Activated CD8-positive, alpha-beta memory T cell treated with anti-CD3 and anti-CD28 coated beads, Interleukin-2, amount 50 U/mL, for 1 hour (primary cell): ENCODE results near the gene ZNF22.
"Not testable (repeated sequence)": the region's sequence is repeated elsewhere in the genome, so short reads cannot be mapped to it uniquely, and the experiment has no call there.

ENCODE experiments used
- DNase-seq: peaks from one replicate; pipeline ENCODE4 v3.0.0-alpha.2; 2020; ENCODE audit errors: extremely low read depth

ZNF22 gene

GRCh38 chr10:44991571-44991970, 9.2 kb upstream of the ZNF22 start:
- no peak for DNase-seq

GRCh38 chr10:44992070-44992731, 8.5 kb upstream of the ZNF22 start:
- no peak for DNase-seq

- DNase-seq: no peak
Measured at GRCh38 chr10:44992732-44993225, 7.9 kb upstream of the ZNF22 start.

GRCh38 chr10:44993226-44993921, 7.3 kb upstream of the ZNF22 start:
- no peak for DNase-seq

GRCh38 chr10:44993922-44994751, 6.6 kb upstream of the ZNF22 start:
- DNase-seq: no peak

DNA sequence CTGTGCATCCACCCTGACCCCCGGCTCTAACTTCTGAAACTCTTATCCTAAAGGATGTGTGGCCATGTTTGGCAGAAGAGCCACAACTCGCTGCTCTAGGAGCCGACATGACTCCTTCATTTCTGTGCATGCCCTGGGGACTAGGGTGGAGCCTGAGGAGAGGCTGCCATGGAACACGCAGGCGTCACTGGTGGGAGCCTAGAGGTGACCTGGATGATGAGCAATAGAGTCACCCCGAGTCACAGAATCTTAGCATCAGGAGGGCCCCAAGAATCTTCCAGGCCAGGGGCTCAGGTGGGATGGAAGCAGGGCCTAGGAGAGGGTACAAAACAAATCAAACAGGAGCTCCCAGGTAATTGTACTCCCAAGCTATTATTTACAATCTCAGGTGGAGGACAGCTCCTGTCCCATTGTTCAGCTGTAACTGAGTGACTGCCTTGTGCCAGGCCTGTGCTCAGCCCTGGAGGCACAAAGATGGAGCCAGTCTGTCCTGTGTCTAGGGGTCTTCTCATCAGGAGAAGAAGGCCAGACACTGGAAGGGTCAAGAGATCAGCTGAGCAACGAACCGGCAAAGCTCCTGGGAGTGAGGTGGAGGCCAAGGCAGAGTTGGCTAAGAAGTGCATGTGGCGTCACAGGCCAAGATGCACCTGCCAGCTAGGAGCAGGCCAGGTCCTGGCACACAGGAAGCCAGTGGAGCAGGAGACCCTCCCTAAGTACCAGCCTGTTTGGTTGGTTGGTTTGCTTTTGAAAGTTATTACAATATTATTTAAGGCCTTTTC, 5.8 kb upstream of the ZNF22 start:
- no peak for DNase-seq

DNA sequence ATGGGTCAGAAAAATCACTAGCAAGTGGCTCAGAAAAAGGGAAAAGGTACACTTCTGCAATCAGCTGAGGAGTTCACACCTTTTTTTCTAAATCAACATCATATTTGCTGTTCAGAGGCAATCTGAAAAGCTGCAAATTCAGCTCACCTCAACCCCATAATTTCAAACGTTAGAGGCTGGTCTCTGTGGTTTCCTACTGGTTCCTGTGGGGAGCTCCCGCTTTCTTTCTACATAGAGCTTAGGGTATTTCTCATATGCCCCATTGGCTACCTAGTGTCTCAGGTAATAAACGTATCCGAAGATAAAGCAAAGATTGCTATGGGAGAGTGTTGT, 5.2 kb upstream of the ZNF22 start:
- no peak for DNase-seq

GRCh38 chr10:44995914-44996669, 4.6 kb upstream of the ZNF22 start:
- DNase-seq: no peak

GRCh38 chr10:44997105-44997748, 3.5 kb upstream of the ZNF22 start:
- no peak for DNase-seq

- DNase-seq: no peak
Measured at GRCh38 chr10:44998146-44998631, 2.5 kb upstream of the ZNF22 start.

- no peak for DNase-seq
Measured at GRCh38 chr10:45000138-45000751, 478 bp upstream of the ZNF22 start.

DNA sequence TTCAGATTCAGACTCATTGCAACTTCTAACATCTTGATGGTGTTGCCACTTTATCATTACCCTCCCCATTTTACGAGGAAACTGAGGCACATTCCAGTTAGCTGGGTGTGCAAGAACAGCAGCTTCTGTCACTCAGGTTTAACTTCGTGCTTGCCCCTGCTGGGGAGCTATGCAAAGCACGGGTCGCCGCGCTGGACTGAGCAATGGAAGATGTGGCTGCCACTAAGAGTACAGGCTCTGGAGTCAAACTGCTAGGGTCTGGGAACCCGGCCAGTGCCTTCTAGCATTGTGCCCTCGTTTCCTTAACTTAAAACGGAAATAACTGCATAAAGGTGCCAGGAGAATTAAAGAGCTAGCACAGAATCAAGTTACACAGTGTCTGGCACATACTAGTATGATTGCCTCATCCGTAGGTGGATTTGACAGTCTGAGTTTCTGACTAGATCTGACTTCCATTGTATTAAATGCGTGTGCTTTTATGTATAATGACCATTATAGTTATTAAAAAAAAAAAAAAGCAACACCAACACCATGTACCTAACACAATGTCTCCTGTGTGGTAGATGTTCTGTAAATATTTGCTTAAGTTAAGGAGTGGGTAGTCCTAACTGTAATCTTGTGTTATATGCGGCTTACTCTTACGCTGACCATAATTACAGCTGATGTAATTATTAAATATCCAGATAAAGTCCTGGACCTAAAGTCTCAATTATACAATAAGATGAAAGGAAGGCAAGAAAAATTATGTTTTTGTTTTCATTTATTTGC, 842 bp downstream of the ZNF22 start:
- DNase-seq: no peak

DNA sequence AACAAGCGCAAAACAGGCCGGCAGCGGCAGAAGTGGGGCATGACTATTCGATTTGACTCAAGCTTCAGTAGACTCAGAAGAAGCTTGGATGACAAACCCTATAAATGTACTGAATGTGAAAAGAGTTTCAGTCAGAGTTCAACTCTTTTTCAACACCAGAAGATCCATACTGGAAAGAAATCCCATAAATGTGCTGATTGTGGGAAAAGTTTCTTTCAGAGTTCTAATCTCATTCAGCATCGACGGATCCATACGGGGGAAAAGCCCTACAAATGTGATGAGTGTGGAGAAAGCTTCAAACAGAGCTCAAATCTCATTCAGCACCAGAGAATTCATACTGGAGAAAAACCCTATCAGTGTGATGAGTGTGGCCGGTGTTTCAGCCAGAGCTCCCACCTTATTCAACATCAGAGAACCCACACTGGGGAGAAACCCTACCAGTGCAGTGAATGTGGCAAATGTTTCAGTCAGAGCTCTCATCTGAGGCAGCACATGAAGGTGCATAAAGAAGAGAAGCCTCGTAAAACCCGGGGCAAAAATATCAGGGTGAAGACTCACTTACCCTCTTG, 2.8 kb downstream of the ZNF22 start:
- no peak for DNase-seq

- DNase-seq: no peak
Measured at GRCh38 chr10:45004661-45005060, 3.9 kb downstream of the ZNF22 start.

DNA sequence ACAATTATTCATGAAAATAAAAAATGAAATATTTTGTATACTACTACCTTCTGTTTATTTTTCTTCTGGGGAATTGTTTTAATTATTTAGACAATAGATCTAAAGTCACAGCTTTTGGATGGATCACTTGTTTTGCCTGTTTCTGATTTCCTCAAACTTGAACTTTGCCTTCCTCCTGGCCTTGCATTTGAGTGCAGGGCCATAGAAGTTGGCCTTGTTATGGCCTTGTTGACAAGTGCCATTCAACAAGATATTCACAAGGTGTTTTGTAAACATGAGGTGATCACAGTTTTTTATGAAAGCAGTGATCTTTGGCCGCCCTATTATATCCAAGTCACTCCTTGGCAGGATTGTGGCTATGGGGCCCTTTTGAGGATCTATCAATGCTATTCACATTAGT, 4.6 kb downstream of the ZNF22 start:
- no peak for DNase-seq

DNA sequence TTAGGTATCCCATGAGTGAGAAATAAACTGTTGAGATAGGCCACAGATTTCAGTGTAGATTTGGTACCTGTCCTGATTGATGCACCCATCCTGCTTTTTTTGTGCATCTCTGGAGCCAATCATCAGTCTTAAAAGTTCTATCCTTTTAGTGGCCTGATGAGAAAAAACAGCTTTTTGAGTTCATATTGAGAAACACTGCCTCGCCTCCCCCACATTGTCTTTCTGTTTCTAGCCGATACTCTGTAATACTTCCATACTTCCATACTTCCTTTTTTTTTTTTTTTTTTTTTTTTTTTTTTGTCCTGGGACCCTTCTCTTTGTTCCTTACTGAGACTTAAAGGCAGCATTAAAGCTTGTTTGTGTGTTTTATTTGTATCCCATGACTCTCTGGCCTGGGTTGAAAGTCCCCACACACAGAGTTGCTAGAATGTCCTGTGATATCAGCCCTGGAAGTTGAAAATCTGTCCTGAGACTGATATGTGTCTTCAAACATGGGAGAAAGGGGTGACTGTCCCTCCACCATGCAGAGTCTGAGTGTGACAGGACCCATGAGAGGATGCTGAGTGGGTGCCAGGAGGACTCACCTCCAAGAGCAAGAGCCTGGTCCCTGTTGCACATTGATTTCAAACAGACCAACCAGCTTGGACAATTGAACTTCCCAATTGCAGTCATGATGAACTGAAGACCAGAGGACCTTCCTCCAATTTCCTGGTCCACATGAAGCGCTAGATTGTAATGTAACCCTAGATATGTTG, 5.7 kb downstream of the ZNF22 start:
- DNase-seq: no peak

DNA sequence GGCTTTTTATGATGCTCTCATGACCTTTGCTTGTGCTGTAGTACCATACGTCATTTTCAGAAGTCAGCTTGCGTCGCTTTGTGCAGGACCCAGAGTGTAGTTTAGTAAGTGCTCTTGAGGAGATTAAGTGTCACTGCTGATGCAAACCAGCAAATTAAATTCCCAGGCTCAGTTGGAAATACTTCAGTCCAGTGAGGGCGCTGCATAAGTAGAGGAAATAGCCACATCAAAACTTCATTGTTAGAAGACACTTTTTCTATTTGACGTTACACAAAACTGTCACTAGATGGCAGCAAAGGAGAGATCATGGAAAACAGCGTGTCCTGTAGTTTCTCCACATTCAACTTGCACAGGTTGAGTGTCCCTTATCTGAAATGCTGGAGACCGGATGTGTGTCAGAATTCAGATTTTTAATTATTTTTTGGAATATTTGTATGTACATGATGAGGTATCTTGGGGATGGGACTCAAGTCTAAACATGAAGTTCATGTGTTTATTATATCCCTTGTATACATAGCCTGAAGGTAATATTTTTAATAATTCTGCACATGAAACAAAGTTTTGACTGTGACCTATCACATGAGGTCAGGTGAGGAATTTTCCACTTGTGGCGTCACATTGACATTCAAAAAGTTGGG, 7.9 kb downstream of the ZNF22 start:
- no peak for DNase-seq

DNA sequence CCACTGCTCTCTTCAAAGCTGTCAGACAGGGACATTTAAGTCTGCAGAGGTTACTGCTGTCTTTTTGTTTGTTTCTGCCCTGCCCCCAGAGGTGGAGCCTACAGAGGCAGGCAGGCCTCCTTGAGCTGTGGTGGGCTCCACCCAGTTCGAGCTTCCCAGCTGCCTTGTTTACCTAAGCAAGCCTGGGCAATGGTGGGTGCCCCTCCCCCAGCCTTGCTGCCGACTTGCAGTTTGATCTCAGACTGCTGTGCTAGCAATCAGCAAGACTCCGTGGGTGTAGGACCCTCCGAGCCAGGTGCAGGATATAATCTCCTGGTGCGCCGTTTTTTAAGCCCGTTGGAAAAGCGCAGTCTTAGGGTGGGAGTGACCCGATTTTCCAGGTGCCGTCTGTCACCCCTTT, 13.8 kb downstream of the ZNF22 start:
- not testable (repeated sequence) for DNase-seq
